HepG2 (cell line): ENCODE measurements around the gene HTRA2. TPM values are rescaled to one million over a fixed set of nuclear protein-coding genes. Genes with fewer than 3 reads are reported as not detected.

Experiments
- HDAC1 ChIP-seq: sonication (generic); formaldehyde crosslinking; IDR thresholded peaks from 2 replicates; pipeline ENCODE4 v1.5.1; 2020; ENCODE audit warnings: mild to moderate bottlenecking, missing genetic modification reagents
- HHEX ChIP-seq: IDR thresholded peaks from 2 replicates; pipeline ENCODE4 v1.6.1; 2016; ENCODE audit warnings: control low read depth
- HNF4A ChIP-seq: sonication (generic); formaldehyde crosslinking; IDR thresholded peaks from 2 replicates; pipeline ENCODE4 v1.4.0; 2020; ENCODE audit warnings: missing genetic modification reagents
- IKZF1 ChIP-seq: fragments of 450-650 bp; IDR thresholded peaks from 2 replicates; pipeline ENCODE4 v1.7.1; 2016
- IRF2 ChIP-seq: IDR thresholded peaks from 2 replicates; pipeline ENCODE4 v1.6.1; 2018; ENCODE audit warnings: missing genetic modification reagents, missing compliant biosample characterization
- MAFK ChIP-seq, 2 experiments: IDR thresholded peaks in 1 of 2; conservative IDR thresholded peaks in 1 of 2; 2 replicates each; pipeline ENCODE4 v1.6.1; 2011; ENCODE audit warnings: improper control_type of control experiment in 2 of 2, low read length in 2 of 2
- MTF2 ChIP-seq: sonication (generic); formaldehyde crosslinking; IDR thresholded peaks from 2 replicates; pipeline ENCODE4 v1.5.0; 2020; ENCODE audit warnings: missing genetic modification reagents, borderline replicate concordance
- MYNN ChIP-seq: sonication (generic); formaldehyde crosslinking; IDR thresholded peaks from 2 replicates; pipeline ENCODE4 v1.4.0; 2020; ENCODE audit warnings: mild to moderate bottlenecking, low read depth, missing genetic modification reagents
- PCBP2 ChIP-seq: fragments of 200-400 bp; formaldehyde crosslinking; optimal IDR thresholded peaks from 2 replicates; pipeline ENCODE3; 2018; ENCODE audit warnings: low read length, low read depth; ENCODE audit not compliant: poor library complexity, severe bottlenecking
- PITX1 ChIP-seq: sonication (generic); formaldehyde crosslinking; IDR thresholded peaks from 2 replicates; pipeline ENCODE4 v1.5.1; 2020; ENCODE audit warnings: mild to moderate bottlenecking, missing genetic modification reagents
- POGZ ChIP-seq: sonication (generic); formaldehyde crosslinking; IDR thresholded peaks from 2 replicates; pipeline ENCODE4 v1.4.0; 2020; ENCODE audit warnings: mild to moderate bottlenecking, missing genetic modification reagents
- RARA ChIP-seq: IDR thresholded peaks from 2 replicates; pipeline ENCODE4 v1.6.1; 2016; ENCODE audit warnings: missing genetic modification reagents, missing compliant biosample characterization
- TP53 ChIP-seq: sonication (generic); formaldehyde crosslinking; conservative IDR thresholded peaks from 2 replicates; pipeline ENCODE4 v1.4.0; 2020; ENCODE audit warnings: missing genetic modification reagents
- ZFX ChIP-seq: sonication (generic); formaldehyde crosslinking; IDR thresholded peaks from 2 replicates; pipeline ENCODE4 v1.4.0; 2020; ENCODE audit warnings: mild to moderate bottlenecking, low read depth, missing genetic modification reagents, moderate library complexity
- ZKSCAN8 ChIP-seq: IDR thresholded peaks from 2 replicates; pipeline ENCODE4 v1.6.1; 2016; ENCODE audit warnings: borderline replicate concordance, missing genetic modification reagents, missing compliant biosample characterization
- ZMYM3 ChIP-seq: sonication (generic); formaldehyde crosslinking; IDR thresholded peaks from 2 replicates; pipeline ENCODE4 v1.5.1; 2020; ENCODE audit warnings: mild to moderate bottlenecking, missing genetic modification reagents
- ZNF12 ChIP-seq: sonication (generic); formaldehyde crosslinking; IDR thresholded peaks from 2 replicates; pipeline ENCODE4 v1.5.0; 2020; ENCODE audit warnings: missing genetic modification reagents
- ZNF274 ChIP-seq: sonication (generic); formaldehyde crosslinking; IDR thresholded peaks from 2 replicates; pipeline ENCODE4 v1.5.1; 2020; ENCODE audit warnings: mild to moderate bottlenecking, missing genetic modification reagents
- ZNF34 ChIP-seq: sonication (generic); formaldehyde crosslinking; IDR thresholded peaks from 2 replicates; pipeline ENCODE4 v1.4.0; 2020; ENCODE audit warnings: mild to moderate bottlenecking, missing genetic modification reagents, borderline replicate concordance
- ZNF563 ChIP-seq: sonication (generic); formaldehyde crosslinking; IDR thresholded peaks from 2 replicates; pipeline ENCODE4 v1.8.0; 2022; ENCODE audit warnings: mild to moderate bottlenecking, moderate library complexity, missing genetic modification reagents
- ZSCAN20 ChIP-seq: sonication (generic); formaldehyde crosslinking; IDR thresholded peaks from 2 replicates; pipeline ENCODE4 v1.4.0; 2020; ENCODE audit warnings: missing genetic modification reagents, mild to moderate bottlenecking, borderline replicate concordance
- polyA plus RNA-seq, 8 experiments: library from polyadenylated mRNA; depleted of rRNA in 3 of 8; stranded (reverse) in 7 of 8; unstranded in 1 of 8; fragments of >200 nt; fragmentation: Illumina TruSeq in 4 of 8; extraction: Trizol in 4 of 8; gene quantifications; 2 replicates each; pipeline versions ENCODE4 v1.2.1 to v1.2.3, GENCODE V29; 2011 to 2016; ENCODE audit warnings: low read depth in 4 of 8, missing spikeins in 1 of 8, mixed read lengths in 1 of 8; ENCODE audit not compliant: insufficient read depth in 1 of 8
- total RNA-seq, 5 experiments: library from RNA; depleted of rRNA; stranded (reverse); fragments of >200 nt; fragmentation: Illumina TruSeq; extraction: Trizol; gene quantifications; 2 replicates each; pipeline ENCODE4 v1.2.3, GENCODE V29; 2016; ENCODE audit warnings: low read depth in 1 of 5
- TF ChIP-seq, protein P1 (sequence below): sonication (generic); formaldehyde crosslinking; IDR thresholded peaks from 2 replicates; pipeline ENCODE4 v1.4.0; 2020; ENCODE audit warnings: missing genetic modification reagents
- TF ChIP-seq, protein P2 (sequence below): sonication (generic); formaldehyde crosslinking; conservative IDR thresholded peaks from 2 replicates; pipeline ENCODE4 v1.5.0; 2020; ENCODE audit warnings: missing genetic modification reagents
- TF ChIP-seq, protein P3 (sequence below): sonication (generic); formaldehyde crosslinking; IDR thresholded peaks from 2 replicates; pipeline ENCODE4 v1.5.1; 2020; ENCODE audit warnings: mild to moderate bottlenecking, missing genetic modification reagents, moderate library complexity
- TF ChIP-seq, protein P4 (sequence below): sonication (generic); formaldehyde crosslinking; IDR thresholded peaks from 2 replicates; pipeline ENCODE4 v1.8.1; 2023; ENCODE audit warnings: mild to moderate bottlenecking, inconsistent platforms, moderate library complexity, missing genetic modification reagents, borderline replicate concordance

The HTRA2 gene
- total and polyA plus RNA-seq, 2 of the 13 experiments (the other 11 are each of a cell fraction or from before 2014, with no cell fraction given), result 47.7 to 50.3 TPM

DNA sequence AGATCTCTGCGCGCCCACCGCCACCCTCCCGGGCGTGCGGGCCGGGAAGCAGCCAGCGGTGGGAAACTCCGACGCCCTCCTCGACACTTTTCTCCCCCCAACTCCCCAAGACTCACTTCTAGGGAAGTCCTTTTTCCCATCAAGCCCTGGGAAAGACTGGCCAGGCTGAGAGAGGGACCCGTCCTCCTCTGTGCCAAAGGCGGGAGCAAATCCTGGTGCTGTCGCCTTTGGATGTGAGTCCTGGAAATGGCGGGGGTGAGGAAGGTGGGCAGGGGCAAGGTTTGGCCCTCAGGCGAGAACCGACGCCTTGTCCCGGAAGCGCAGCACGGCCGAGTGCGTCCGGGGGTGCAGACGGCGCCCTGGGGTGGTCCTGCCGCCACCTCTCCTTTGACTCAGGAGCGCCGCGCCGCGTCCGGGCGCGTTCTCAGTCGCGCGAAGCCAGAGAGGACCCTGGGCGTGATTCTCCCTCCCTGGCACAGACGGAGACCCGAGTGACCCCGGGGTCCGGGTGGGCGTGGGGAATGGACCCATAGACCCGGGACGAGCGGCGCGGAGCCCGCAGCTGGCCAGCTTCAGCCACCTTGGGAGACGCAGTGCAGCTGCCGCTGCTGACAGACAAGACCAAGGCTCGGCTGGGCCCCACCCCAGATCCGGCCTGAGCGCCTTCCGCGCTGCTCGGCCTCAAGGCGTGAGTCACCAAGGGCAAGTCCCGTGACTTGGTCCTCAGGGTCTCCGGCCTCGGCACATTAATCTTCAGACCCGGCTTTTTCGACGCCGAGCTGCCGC is 26.8 kb upstream of the HTRA2 start (continued):
- TF ChIP-seq, protein P1, sequence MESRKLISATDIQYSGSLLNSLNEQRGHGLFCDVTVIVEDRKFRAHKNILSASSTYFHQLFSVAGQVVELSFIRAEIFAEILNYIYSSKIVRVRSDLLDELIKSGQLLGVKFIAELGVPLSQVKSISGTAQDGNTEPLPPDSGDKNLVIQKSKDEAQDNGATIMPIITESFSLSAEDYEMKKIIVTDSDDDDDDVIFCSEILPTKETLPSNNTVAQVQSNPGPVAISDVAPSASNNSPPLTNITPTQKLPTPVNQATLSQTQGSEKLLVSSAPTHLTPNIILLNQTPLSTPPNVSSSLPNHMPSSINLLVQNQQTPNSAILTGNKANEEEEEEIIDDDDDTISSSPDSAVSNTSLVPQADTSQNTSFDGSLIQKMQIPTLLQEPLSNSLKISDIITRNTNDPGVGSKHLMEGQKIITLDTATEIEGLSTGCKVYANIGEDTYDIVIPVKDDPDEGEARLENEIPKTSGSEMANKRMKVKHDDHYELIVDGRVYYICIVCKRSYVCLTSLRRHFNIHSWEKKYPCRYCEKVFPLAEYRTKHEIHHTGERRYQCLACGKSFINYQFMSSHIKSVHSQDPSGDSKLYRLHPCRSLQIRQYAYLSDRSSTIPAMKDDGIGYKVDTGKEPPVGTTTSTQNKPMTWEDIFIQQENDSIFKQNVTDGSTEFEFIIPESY, result no peak
- TF ChIP-seq, protein P2, sequence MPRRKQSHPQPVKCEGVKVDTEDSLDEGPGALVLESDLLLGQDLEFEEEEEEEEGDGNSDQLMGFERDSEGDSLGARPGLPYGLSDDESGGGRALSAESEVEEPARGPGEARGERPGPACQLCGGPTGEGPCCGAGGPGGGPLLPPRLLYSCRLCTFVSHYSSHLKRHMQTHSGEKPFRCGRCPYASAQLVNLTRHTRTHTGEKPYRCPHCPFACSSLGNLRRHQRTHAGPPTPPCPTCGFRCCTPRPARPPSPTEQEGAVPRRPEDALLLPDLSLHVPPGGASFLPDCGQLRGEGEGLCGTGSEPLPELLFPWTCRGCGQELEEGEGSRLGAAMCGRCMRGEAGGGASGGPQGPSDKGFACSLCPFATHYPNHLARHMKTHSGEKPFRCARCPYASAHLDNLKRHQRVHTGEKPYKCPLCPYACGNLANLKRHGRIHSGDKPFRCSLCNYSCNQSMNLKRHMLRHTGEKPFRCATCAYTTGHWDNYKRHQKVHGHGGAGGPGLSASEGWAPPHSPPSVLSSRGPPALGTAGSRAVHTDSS (CRISPR knock-in tag), result no peak
- no peak for TF ChIP-seq MAFK (conservative IDR thresholded peaks at IDR 0.05 in 1 of 2, IDR thresholded peaks at IDR 0.05 in 1 of 2; ENCODE audit: low read length in 2 of 2)
- TF ChIP-seq, protein P3, sequence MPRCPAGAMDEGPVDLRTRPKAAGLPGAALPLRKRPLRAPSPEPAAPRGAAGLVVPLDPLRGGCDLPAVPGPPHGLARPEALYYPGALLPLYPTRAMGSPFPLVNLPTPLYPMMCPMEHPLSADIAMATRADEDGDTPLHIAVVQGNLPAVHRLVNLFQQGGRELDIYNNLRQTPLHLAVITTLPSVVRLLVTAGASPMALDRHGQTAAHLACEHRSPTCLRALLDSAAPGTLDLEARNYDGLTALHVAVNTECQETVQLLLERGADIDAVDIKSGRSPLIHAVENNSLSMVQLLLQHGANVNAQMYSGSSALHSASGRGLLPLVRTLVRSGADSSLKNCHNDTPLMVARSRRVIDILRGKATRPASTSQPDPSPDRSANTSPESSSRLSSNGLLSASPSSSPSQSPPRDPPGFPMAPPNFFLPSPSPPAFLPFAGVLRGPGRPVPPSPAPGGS (CRISPR knock-in tag), result no peak
- TF ChIP-seq ZNF34, result peak; percentile 77; the same call in 1 of the 2 replicates
- peak; percentile 90 for TF ChIP-seq ZNF563 (CRISPR knock-in tag)
- peak; percentile 37; the same call in 1 of the 2 replicates for TF ChIP-seq POGZ
- TF ChIP-seq, protein P4, sequence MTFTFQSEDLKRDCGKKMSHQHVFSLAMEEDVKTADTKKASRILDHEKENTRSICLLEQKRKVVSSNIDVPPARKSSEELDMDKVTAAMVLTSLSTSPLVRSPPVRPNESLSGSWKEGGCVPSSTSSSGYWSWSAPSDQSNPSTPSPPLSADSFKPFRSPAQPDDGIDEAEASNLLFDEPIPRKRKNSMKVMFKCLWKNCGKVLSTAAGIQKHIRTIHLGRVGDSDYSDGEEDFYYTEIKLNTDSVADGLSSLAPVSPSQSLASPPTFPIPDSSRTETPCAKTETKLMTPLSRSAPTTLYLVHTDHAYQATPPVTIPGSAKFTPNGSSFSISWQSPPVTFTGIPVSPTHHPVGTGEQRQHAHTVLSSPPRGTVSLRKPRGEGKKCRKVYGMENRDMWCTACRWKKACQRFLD (CRISPR knock-in tag), result no peak
- peak; percentile 54; the same call in 1 of the 2 replicates for TF ChIP-seq ZSCAN20 (CRISPR knock-in tag)
- peak; percentile 69; the same call in 1 of the 2 replicates for TF ChIP-seq TP53 (CRISPR knock-in tag)
- TF ChIP-seq HDAC1 (CRISPR knock-in tag), result peak; percentile 71
- no peak for TF ChIP-seq MYNN (CRISPR knock-in tag)
- TF ChIP-seq IRF2 (CRISPR knock-in tag), result peak; percentile 15; the same call in 1 of the 2 replicates
- TF ChIP-seq ZNF274 (CRISPR knock-in tag), result peak; percentile 60; the same call in 1 of the 2 replicates
- no peak for TF ChIP-seq ZNF12 (CRISPR knock-in tag)
- TF ChIP-seq PITX1 (CRISPR knock-in tag), result peak; percentile 55; the same call in 1 of the 2 replicates
- no peak; the same call in 1 of the 2 replicates for TF ChIP-seq HNF4A
- TF ChIP-seq ZFX (CRISPR knock-in tag), result peak; percentile 69; the same call in 1 of the 2 replicates
- TF ChIP-seq RARA, result no peak
- no peak for TF ChIP-seq ZKSCAN8 (CRISPR knock-in tag)
- TF ChIP-seq ZMYM3 (CRISPR knock-in tag), result peak; percentile 41; the same call in 1 of the 2 replicates
- no peak for TF ChIP-seq IKZF1
- 0 out of 2 replicates have a peak, but pooled peaks have one; percentile 29 for TF ChIP-seq HHEX (CRISPR knock-in tag)
- TF ChIP-seq PCBP2, result no peak
- TF ChIP-seq MTF2 (CRISPR knock-in tag), result peak; percentile 62; the same call in 1 of the 2 replicates
